Pancreas (tissue), 10 donors: Measurements from ENCODE around the gene PSME3. TPM values are rescaled to one million over a fixed set of nuclear protein-coding genes. Genes with fewer than 3 reads are reported as not detected.
A peak's percentile ranks its signal among the peaks of the same experiment; 100 is the strongest.
"Not testable (repeated sequence)": the region's sequence is repeated elsewhere in the genome, so short reads cannot be mapped to it uniquely, and the experiment has no call there.

Source experiments
- ATAC-seq, 4 donors: fragments of 200-7000 bp; cut with Tn5 transposase; one replicate each; pipeline versions ENCODE4 v1.8.0 to v1.9.1; 2020; ENCODE audit warnings: mild to moderate bottlenecking in 4 of 4, moderate library complexity in 4 of 4
- DNase-seq, 6 donors: peaks; one replicate each; pipeline ENCODE4 v3.0.0-alpha.2; 2020
- FAIRE-seq: peaks from 2 replicates; lab custom pipeline; 2012; peaks lifted over from hg19 to GRCh38; lab: Jason Lieb, UNC
- H3K27ac ChIP-seq, 4 donors: fragments of 200-600 bp; sonication (generic); 1 replicate in 3 of 4; 2 replicates in 1 of 4; pipeline versions ENCODE4 v1.5.0 to v1.8.0; 2020
- H3K27me3 ChIP-seq, 4 donors: fragments of 200-600 bp; one replicate each; pipeline ENCODE4 v1.8.0; 2021
- H3K36me3 ChIP-seq, 3 donors: fragments of 200-600 bp; sonication (generic) in 1 of 3; one replicate each; pipeline versions ENCODE4 v1.5.0 to v1.8.0; 2020 to 2021
- H3K4me1 ChIP-seq, 3 donors: fragments of 200-600 bp; one replicate each; pipeline ENCODE4 v1.8.0; 2021
- H3K4me3 ChIP-seq, 4 donors: fragments of 200-600 bp; sonication (generic) in 2 of 4; one replicate each; pipeline versions ENCODE4 v1.5.0 to v1.8.0; 2020 to 2021
- H3K9me3 ChIP-seq, 4 donors: fragments of 200-600 bp; one replicate each; pipeline ENCODE4 v1.8.0; 2021
- CTCF ChIP-seq, 4 donors: fragments of 200-600 bp; sonication (generic) in 3 of 4; IDR thresholded peaks; one replicate each; pipeline versions ENCODE4 v1.5.0 to v1.8.0; 2021; ENCODE audit warnings: antibody characterized with exemption in 4 of 4
- WGBS, 2 donors: extraction: QIAGEN DNeasy Blood & Tissue Kit; methylation state at CpG; one replicate each; pipeline ENCODE4 v1.1.7; 2013; 5-methylcytosine and 5-hydroxymethylcytosine counted together
- intact Hi-C, 3 donors: fragments of 100-400 bp; cut with DNase I; formaldehyde crosslinking; loops; one replicate each; pipeline versions ENCODE4 v1.11.1 to v1.14.2; 2022
- polyA plus RNA-seq, 2 donors: library from polyadenylated mRNA; stranded (reverse); fragments of 200-250 nt; gene quantifications; one replicate each; pipeline ENCODE4 v1.2.3, GENCODE V29; 2013
- total RNA-seq, 6 donors: library from RNA; stranded (reverse); fragmentation: NEBNext Ultra II Directional in 4 of 6; extraction: Animal tissue kit (Norgen Biotek cat#: 25700) in 4 of 6; gene quantifications; one replicate each; pipeline versions ENCODE4 v1.2.1 to v1.2.4, GENCODE V29; 2021 to 2023
- donor health status: healthy with polysubstance abuse.
- donor health status: DM: no; HTN: no; CAD: no; lungs with moderate emphysema.
- donor health status: DM: no; HTN: no; CAD: no.
- donor health status: control.
- donor health status: control.
- donor health status: Bipolar disorder and iron deficiency.
- donor health status: DM: yes; HTN: yes; CAD: no.
- donor health status: DM: no; HTN: no; CAD: no.
- donor health status: DM: no; HTN: no; CAD: no.
- donor health status: DM: yes; HTN: yes; CAD: no.

The PSME3 gene
- total and polyA plus RNA-seq, 8 donors, result 17.8 to 51.6 (median 35.8) TPM

- H3K36me3 ChIP-seq, result no peaks in the 10 kb centered on the region
- H3K27ac ChIP-seq, result no peak within 1 kb of the TSS
- no peak within 1 kb of the TSS for H3K4me3 ChIP-seq
- H3K27me3 ChIP-seq, result no peaks in the 10 kb centered on the region
- 37 to 38% methylated on average over 9 of the region's 9 CpGs for WGBS, 2 donors
- ATAC-seq, result peak; percentile 27 to 52 (median 30)
- H3K9me3 ChIP-seq, result no peaks in the 10 kb centered on the region
- no peak for TF ChIP-seq CTCF (IDR thresholded peaks at IDR 0.05)
- FAIRE-seq, result no peak
- no peaks in the 10 kb centered on the region for H3K4me1 ChIP-seq
- intact Hi-C loops, result no loop called here
- DNase-seq, result peak in 1 of 6 donors; percentile 53
Measured at GRCh38 chr17:42850954-42851353, 17.8 kb downstream of the PSME3 start, which contains the start of gene AOC3. AOC3 (plus strand) TSS chr17:42851199; CDS start chr17:42851344, 145 bp downstream.

- intact Hi-C loops, ATAC-seq, H3K27ac ChIP-seq, H3K36me3 ChIP-seq, FAIRE-seq, H3K4me3 ChIP-seq, H3K9me3 ChIP-seq, H3K27me3 ChIP-seq, H3K4me1 ChIP-seq: not testable (repeated sequence)
- 82 to 88% methylated on average over 19 to 25 of the region's 28 CpGs for WGBS, 2 donors
- peak in 1 of 6 donors; percentile 43 for DNase-seq
Measured at GRCh38 chr17:42851371-42852240, 18.4 kb downstream of the PSME3 start.

GRCh38 chr17:42852351-42852750 lies 19.2 kb downstream of the PSME3 start:
- no peak for TF ChIP-seq CTCF (IDR thresholded peaks at IDR 0.05)
- Histone ChIP-seq H3K36me3 (no peaks in the 10 kb centered on the region), H3K27ac (no peak overlapping the region), H3K4me1 (no peaks in the 10 kb centered on the region), H3K9me3 (no peaks in the 10 kb centered on the region), H3K27me3 (no peaks in the 10 kb centered on the region), H3K4me3 (no peak overlapping the region)
- DNase-seq (peak in 1 of 6 donors; percentile 34), FAIRE-seq (no peak), ATAC-seq (no peak)
- 83 to 84% methylated on average over 15 of the region's 15 CpGs for WGBS, 2 donors
- intact Hi-C loops, result no loop called here

- FAIRE-seq (no peak), DNase-seq (peak in 1 of 6 donors; percentile 19), ATAC-seq (peak in 1 of 4 donors; percentile 8)
- H3K27me3 ChIP-seq, result no peaks in the 10 kb centered on the region
- no peaks in the 10 kb centered on the region for H3K36me3 ChIP-seq
- intact Hi-C loops, result no loop called here
- TF ChIP-seq CTCF (IDR thresholded peaks at IDR 0.05), result no peak
- no peaks in the 10 kb centered on the region for H3K9me3 ChIP-seq
- H3K27ac ChIP-seq, result no peak overlapping the region
- H3K4me3 ChIP-seq, result peak overlapping the region in 1 of 4 donors; percentile 10
- no peaks in the 10 kb centered on the region for H3K4me1 ChIP-seq
- WGBS, 2 donors, result 72 to 73% methylated on average over 4 of the region's 4 CpGs
Measured at GRCh38 chr17:42853004-42853403, 19.8 kb downstream of the PSME3 start.

- 75 to 79% methylated on average over 5 of the region's 5 CpGs for WGBS, 2 donors
- Histone ChIP-seq H3K4me1 (no peaks in the 10 kb centered on the region), H3K27me3 (no peaks in the 10 kb centered on the region), H3K9me3 (no peaks in the 10 kb centered on the region), H3K4me3 (no peak overlapping the region), H3K36me3 (no peaks in the 10 kb centered on the region), H3K27ac (no peak overlapping the region)
- ATAC-seq (no peak), FAIRE-seq (no peak), DNase-seq (peak in 1 of 6 donors; percentile 16)
- TF ChIP-seq CTCF (IDR thresholded peaks at IDR 0.05), result no peak
- intact Hi-C loops, result no loop called here
Measured at GRCh38 chr17:42853597-42853967, 20.4 kb downstream of the PSME3 start.
